ENCODE data around the gene ATP6V0A1. TPM values are rescaled to one million over a fixed set of nuclear protein-coding genes. Genes with fewer than 3 reads are reported as not detected.

Gene ATP6V0A1
- 56.6 and 59.7 TPM in 2 replicates for total RNA-seq

DNA sequence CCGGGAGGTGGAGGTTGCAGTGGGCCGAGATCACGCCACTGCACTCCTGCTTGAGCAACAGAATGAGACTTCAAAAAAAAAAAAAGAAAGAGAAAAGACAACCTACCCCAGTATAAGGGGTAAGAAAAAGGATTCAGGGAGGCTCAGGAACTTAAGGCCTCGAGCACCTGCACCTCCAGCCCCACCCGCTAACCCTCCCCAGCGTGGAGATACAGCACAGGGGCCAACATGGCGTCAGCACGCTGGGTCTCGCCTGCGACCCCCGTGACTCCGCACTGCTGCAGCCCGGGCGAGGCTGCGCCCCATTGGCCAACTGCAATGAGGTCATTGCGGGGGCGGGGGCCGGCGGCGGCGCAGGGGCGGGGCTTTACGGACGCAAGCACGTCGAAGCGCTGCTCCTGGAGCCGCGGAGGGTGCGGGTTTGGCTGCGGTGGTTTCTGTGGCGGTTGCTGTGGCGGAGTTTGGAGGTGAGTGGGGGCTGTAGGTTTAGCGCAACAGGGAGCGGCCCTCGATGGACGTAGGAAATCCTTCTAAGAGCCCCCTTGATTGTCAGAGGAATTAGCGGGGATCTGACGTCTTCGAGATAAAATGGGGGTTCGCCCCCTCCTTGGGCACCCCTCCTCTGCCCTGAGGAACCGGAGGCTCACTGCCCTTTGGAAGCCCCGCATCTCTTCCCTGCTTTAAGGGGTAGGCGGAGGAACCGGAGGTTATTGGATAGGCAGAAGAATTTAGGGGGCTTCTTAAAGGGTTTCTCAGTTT, at the start of gene ATP6V0A1:
ATP6V0A1 (plus strand) TSS at position 382 of the 759 bp plus-strand sequence. CDS start 2,017 bp downstream, outside the sequence.

GRCh38 chr17:42422958-42423712, 35.5 kb upstream of the ATP6V0A1 start, which contains the start of gene CAVIN1:
CAVIN1 (minus strand) TSS chr17:42423256; CDS start chr17:42423097, 159 bp downstream.

DNA sequence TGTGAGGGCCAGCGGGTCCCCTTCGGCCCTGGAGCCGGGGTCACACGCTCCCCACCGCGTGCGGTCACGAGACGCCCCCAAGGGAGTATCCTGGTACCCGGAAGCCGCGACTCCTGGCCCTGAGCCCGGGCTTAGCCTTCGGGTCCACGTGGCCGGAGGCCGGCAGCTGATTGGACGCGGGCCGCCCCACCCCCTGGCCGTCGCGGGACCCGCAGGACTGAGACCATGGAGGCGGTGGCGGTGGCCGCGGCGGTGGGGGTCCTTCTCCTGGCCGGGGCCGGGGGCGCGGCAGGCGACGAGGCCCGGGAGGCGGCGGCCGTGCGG, 77.3 kb downstream of the ATP6V0A1 start, which contains the start of gene NAGLU:
NAGLU (plus strand) TSS at position 194 of the 324 bp plus-strand sequence; CDS start at position 226, 32 bp downstream.

GRCh38 chr17:42552736-42553135, 94.1 kb downstream of the ATP6V0A1 start, which contains the start of gene HSD17B1:
HSD17B1 (plus strand) TSS chr17:42552923; CDS start chr17:42552934, 11 bp downstream.

GRCh38 chr17:42561897-42562387, 103.3 kb downstream of the ATP6V0A1 start, which contains the start of gene COASY:
COASY (plus strand) TSS chr17:42562148; CDS start chr17:42562623, 475 bp downstream.

GRCh38 chr17:42566883-42567573, 108.3 kb downstream of the ATP6V0A1 start, which contains the start of gene MLX:
MLX (plus strand) TSS chr17:42567100; CDS start chr17:42567125, 25 bp downstream.

Small RNA genes lying within 50 kb of the gene (small RNA-seq; reads per million reads assigned to genes)
- gene MIR548AT (0.77 reads per million, percentile 10 among the genes with 10 or more reads in this experiment), gene RNU7-97P (not detected)

Other genes starting within 250 kb of the ATP6V0A1 start
- gene STAT5B, start 182.5 kb upstream of the ATP6V0A1 start, total RNA-seq: 42.7 and 55.8 TPM in 2 replicates
- gene STAT5A, start 170.4 kb upstream of the ATP6V0A1 start, total RNA-seq: 37.8 and 55.3 TPM in 2 replicates
- gene STAT3, start 70.4 kb upstream of the ATP6V0A1 start, total RNA-seq: 203 and 277 TPM in 2 replicates
- gene CAVIN1, start 35.6 kb upstream of the ATP6V0A1 start, total RNA-seq: 1,335 and 1,666 TPM in 2 replicates
- gene NAGLU, start 77.4 kb downstream of the ATP6V0A1 start, total RNA-seq: 69.8 and 72.1 TPM in 2 replicates
- gene HSD17B1, start 94.0 kb downstream of the ATP6V0A1 start, total RNA-seq: 0.12 and 0.81 TPM in 2 replicates
- 19.1 and 23.2 TPM in 2 replicates for gene COASY, start 103.3 kb downstream of the ATP6V0A1 start, total RNA-seq
- 45.7 and 54.4 TPM in 2 replicates for gene MLX, start 108.2 kb downstream of the ATP6V0A1 start, total RNA-seq
- 0.97 and 1.3 TPM in 2 replicates for gene PSMC3IP, start 118.9 kb downstream of the ATP6V0A1 start, total RNA-seq
- gene RETREG3, start 150.5 kb downstream of the ATP6V0A1 start, total RNA-seq: 116 and 136 TPM in 2 replicates
- 29.9 and 35.2 TPM in 2 replicates for gene TUBG1, start 150.8 kb downstream of the ATP6V0A1 start, total RNA-seq
- 14.9 and 17.7 TPM in 2 replicates for gene TUBG2, start 200.4 kb downstream of the ATP6V0A1 start, total RNA-seq
- gene PLEKHH3, start 218.1 kb downstream of the ATP6V0A1 start, total RNA-seq: 22.0 and 24.5 TPM in 2 replicates
- gene CCR10, start 223.0 kb downstream of the ATP6V0A1 start, total RNA-seq: 2.2 and 2.4 TPM in 2 replicates
- gene CNTNAP1, start 223.7 kb downstream of the ATP6V0A1 start, total RNA-seq: 38.0 and 51.6 TPM in 2 replicates

All from hair follicle dermal papilla cell (primary cell).